ENCODE data around the gene SPOP.

Gene SPOP

GRCh38 chr17:49637050-49637449, 40.8 kb downstream of the SPOP start:
- Histone ChIP-seq H3K79me2 (ENCODE audit: insufficient read depth, low read depth) (peaks cover 22% of the 10 kb centered on the region; the same call in 1 of the 2 replicates), H3K27ac (no peak overlapping the region), H3K4me2 (no peak overlapping the region)

DNA sequence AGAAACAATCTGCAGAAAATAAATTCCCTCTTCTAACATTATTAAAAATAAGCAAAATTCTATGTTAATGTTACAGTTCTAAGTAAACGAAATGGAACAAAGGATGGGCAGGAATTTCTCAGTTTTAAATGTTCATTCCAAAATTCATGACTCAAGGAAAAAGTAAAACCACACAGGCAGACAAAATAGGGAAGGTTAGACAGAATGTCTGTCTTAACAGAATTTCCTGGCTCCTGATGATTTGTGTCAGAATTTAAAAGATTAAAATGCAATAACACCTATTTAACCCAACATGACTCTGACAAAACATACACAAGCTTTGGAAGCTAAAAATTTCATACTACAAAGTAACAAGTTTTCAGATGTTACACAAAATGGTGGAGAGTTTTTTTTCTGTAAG, 42.8 kb downstream of the SPOP start:
- TF ChIP-seq, protein P1, sequence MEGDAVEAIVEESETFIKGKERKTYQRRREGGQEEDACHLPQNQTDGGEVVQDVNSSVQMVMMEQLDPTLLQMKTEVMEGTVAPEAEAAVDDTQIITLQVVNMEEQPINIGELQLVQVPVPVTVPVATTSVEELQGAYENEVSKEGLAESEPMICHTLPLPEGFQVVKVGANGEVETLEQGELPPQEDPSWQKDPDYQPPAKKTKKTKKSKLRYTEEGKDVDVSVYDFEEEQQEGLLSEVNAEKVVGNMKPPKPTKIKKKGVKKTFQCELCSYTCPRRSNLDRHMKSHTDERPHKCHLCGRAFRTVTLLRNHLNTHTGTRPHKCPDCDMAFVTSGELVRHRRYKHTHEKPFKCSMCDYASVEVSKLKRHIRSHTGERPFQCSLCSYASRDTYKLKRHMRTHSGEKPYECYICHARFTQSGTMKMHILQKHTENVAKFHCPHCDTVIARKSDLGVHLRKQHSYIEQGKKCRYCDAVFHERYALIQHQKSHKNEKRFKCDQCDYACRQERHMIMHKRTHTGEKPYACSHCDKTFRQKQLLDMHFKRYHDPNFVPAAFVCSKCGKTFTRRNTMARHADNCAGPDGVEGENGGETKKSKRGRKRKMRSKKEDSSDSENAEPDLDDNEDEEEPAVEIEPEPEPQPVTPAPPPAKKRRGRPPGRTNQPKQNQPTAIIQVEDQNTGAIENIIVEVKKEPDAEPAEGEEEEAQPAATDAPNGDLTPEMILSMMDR (conservative IDR thresholded peaks at IDR 0.05; ENCODE audit: low read depth, low read length): no peak
- Histone ChIP-seq H3K4me2 (no peak overlapping the region), H3K27ac (no peak overlapping the region), H3K4me1 (ENCODE audit: low read depth, poor library complexity, severe bottlenecking) (peaks cover 11% of the 10 kb centered on the region), H4K20me1 (ENCODE audit: insufficient read depth) (no peaks in the 10 kb centered on the region), H3K36me3 (ENCODE audit: insufficient read depth) (no peaks in the 10 kb centered on the region), H3K79me2 (ENCODE audit: insufficient read depth, low read depth) (peaks cover 18% of the 10 kb centered on the region; the same call in 1 of the 2 replicates), H3K9ac (no peak overlapping the region), H3K4me3 (IDR thresholded peaks at IDR 0.05; ENCODE audit: insufficient read depth, low read depth, low read length) (no peak overlapping the region), H3K27me3 (ENCODE audit: insufficient read depth, low read depth) (no peaks in the 10 kb centered on the region), H2AFZ (ENCODE audit: low read depth) (no peak overlapping the region)

More at GRCh38 chr17:49637050-49637449, 40.8 kb downstream of the SPOP start:
- H3K36me3 ChIP-seq (ENCODE audit: insufficient read depth): no peaks in the 10 kb centered on the region
- H3K27me3 ChIP-seq (ENCODE audit: insufficient read depth, low read depth): no peaks in the 10 kb centered on the region
- peaks cover 3% of the 10 kb centered on the region for H3K4me1 ChIP-seq (ENCODE audit: low read depth, poor library complexity, severe bottlenecking)
- no peak overlapping the region for H3K4me3 ChIP-seq (IDR thresholded peaks at IDR 0.05; ENCODE audit: insufficient read depth, low read depth, low read length)
- no peak overlapping the region for H2AFZ ChIP-seq (ENCODE audit: low read depth)
- TF ChIP-seq, protein P1 (conservative IDR thresholded peaks at IDR 0.05; ENCODE audit: low read depth, low read length): no peak
- H3K9ac ChIP-seq: no peak overlapping the region
- H4K20me1 ChIP-seq (ENCODE audit: insufficient read depth): no peaks in the 10 kb centered on the region

DNA sequence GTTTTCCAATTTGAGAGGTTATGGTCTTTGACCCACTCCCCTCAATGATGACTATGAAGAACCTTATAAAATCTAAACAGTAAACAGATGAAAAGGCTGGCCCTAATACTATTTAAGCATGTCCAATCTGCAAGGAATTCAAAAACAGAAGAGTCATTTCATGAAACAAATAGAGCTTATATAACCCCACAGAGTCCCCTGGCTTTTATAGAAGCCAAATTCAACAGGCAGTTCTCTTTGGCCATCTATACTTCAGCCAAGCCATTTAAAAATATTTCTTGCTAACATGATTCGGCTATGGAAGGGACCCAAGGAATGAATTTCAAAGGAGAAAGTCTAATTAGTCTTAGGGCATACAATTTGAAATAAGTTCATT, 43.4 kb downstream of the SPOP start:
- Histone ChIP-seq H3K4me3 (IDR thresholded peaks at IDR 0.05; ENCODE audit: insufficient read depth, low read depth, low read length) (no peak overlapping the region), H4K20me1 (ENCODE audit: insufficient read depth) (no peaks in the 10 kb centered on the region), H2AFZ (ENCODE audit: low read depth) (no peak overlapping the region), H3K79me2 (ENCODE audit: insufficient read depth, low read depth) (peaks cover 12% of the 10 kb centered on the region; the same call in 1 of the 2 replicates), H3K4me2 (no peak overlapping the region), H3K27me3 (ENCODE audit: insufficient read depth, low read depth) (no peaks in the 10 kb centered on the region), H3K9ac (no peak overlapping the region), H3K36me3 (ENCODE audit: insufficient read depth) (no peaks in the 10 kb centered on the region), H3K27ac (no peak overlapping the region), H3K4me1 (ENCODE audit: low read depth, poor library complexity, severe bottlenecking) (peaks cover 11% of the 10 kb centered on the region)
- TF ChIP-seq, protein P1 (conservative IDR thresholded peaks at IDR 0.05; ENCODE audit: low read depth, low read length): no peak

DNA sequence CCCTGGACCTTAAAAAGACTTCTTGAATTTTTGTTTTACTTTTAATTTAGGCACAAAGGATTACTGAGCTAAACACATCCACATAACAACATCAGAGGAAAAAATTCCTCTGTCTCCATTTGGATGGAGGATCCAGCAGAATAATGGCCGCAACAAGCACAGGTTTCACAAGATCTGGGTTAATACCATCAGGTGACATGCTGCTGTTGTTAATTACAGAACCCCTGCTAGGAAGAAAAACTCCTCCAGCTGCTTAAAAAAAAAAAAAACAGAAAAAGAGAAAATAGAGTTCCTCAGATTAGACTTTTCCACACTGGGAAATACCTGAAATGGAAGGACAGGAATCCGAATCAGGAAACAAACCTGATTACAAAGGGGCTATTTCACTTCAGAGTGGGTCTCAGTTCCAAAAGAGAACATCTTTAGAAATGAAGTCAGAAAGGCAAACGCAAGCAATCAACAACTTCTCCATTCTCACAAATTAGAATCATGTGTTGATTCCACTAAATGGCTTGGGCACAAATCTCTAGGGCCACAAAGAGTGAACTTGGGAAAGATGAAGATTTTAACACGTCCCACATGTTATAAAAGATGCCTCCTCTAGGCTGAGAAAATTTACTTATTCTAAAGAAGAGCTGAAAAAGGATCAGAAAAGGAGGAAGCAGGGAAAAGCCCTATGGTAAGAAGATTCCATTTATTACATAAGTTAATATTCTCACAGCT, 44.0 kb downstream of the SPOP start:
- Histone ChIP-seq H3K79me2 (ENCODE audit: insufficient read depth, low read depth) (peaks cover 12% of the 10 kb centered on the region; the same call in 1 of the 2 replicates), H3K4me1 (ENCODE audit: low read depth, poor library complexity, severe bottlenecking) (peaks cover 11% of the 10 kb centered on the region), H3K27me3 (ENCODE audit: insufficient read depth, low read depth) (no peaks in the 10 kb centered on the region), H3K27ac (no peak overlapping the region), H3K4me3 (IDR thresholded peaks at IDR 0.05; ENCODE audit: insufficient read depth, low read depth, low read length) (no peak overlapping the region), H2AFZ (ENCODE audit: low read depth) (no peak overlapping the region), H3K4me2 (no peak overlapping the region), H4K20me1 (ENCODE audit: insufficient read depth) (no peaks in the 10 kb centered on the region), H3K9ac (no peak overlapping the region), H3K36me3 (ENCODE audit: insufficient read depth) (no peaks in the 10 kb centered on the region)
- TF ChIP-seq, protein P1 (conservative IDR thresholded peaks at IDR 0.05; ENCODE audit: low read depth, low read length): no peak

Data from KMS-11 (cell line).